Measurements from ENCODE around the gene ZCCHC10.
"Not testable (repeated sequence)": the region's sequence is repeated elsewhere in the genome, so short reads cannot be mapped to it uniquely, and the experiment has no call there.

ZCCHC10 gene

GRCh38 chr5:133029416-133029815 lies 3.1 kb upstream of the ZCCHC10 start:
- no peak overlapping the region for H3K27ac ChIP-seq
- TF ChIP-seq CTCF (conservative IDR thresholded peaks at IDR 0.05) (no peak), ZFX (IDR thresholded peaks at IDR 0.05) (no peak)

- H3K27ac ChIP-seq, result peak overlapping the region; percentile 88
Observed at GRCh38 chr5:133026664-133027153, 360 bp upstream of the ZCCHC10 start.

GRCh38 chr5:133019471-133019870 lies 6.9 kb downstream of the ZCCHC10 start:
- not testable (repeated sequence) for H3K27ac ChIP-seq

More at GRCh38 chr5:133026664-133027153, 360 bp upstream of the ZCCHC10 start:
- TF ChIP-seq CTCF (conservative IDR thresholded peaks at IDR 0.05) (no peak), ZFX (IDR thresholded peaks at IDR 0.05) (no peak)

GRCh38 chr5:133017964-133018363 lies 8.4 kb downstream of the ZCCHC10 start:
- TF ChIP-seq ZFX (IDR thresholded peaks at IDR 0.05) (no peak), CTCF (conservative IDR thresholded peaks at IDR 0.05) (no peak)

GRCh38 chr5:133015466-133015865 lies 10.9 kb downstream of the ZCCHC10 start:
- no peak overlapping the region for H3K27ac ChIP-seq
- TF ChIP-seq ZFX (IDR thresholded peaks at IDR 0.05), result no peak
- no peak for TF ChIP-seq CTCF (conservative IDR thresholded peaks at IDR 0.05)

More at GRCh38 chr5:133017964-133018363, 8.4 kb downstream of the ZCCHC10 start:
- no peak overlapping the region for H3K27ac ChIP-seq

GRCh38 chr5:133008455-133008854 lies 17.9 kb downstream of the ZCCHC10 start:
- not testable (repeated sequence) for H3K27ac ChIP-seq

GRCh38 chr5:133006653-133007052 lies 19.7 kb downstream of the ZCCHC10 start:
- TF ChIP-seq ZFX (IDR thresholded peaks at IDR 0.05) (no peak), CTCF (conservative IDR thresholded peaks at IDR 0.05) (no peak)
- no peak overlapping the region for H3K27ac ChIP-seq

- no peak for TF ChIP-seq CTCF (conservative IDR thresholded peaks at IDR 0.05)
- TF ChIP-seq ZFX (IDR thresholded peaks at IDR 0.05), result no peak
- H3K27ac ChIP-seq, result no peak overlapping the region
Observed at GRCh38 chr5:132999246-132999645, 27.1 kb downstream of the ZCCHC10 start.

Data from C4-2B (cell line).